Neutrophil (primary cell): ENCODE measurements around the gene SLC5A1.

Experiments
- H3K27ac ChIP-seq: fragments of 200-600 bp; sonication (generic); 2 replicates; pipeline ENCODE4 v1.5.1; 2016; ENCODE audit warnings: mild to moderate bottlenecking, moderate library complexity
- H3K27me3 ChIP-seq: fragments of 200-600 bp; sonication (generic); 2 replicates; pipeline ENCODE4 v1.6.0; 2016; ENCODE audit warnings: mild to moderate bottlenecking
- H3K36me3 ChIP-seq: fragments of 200-600 bp; sonication (generic); 2 replicates; pipeline ENCODE4 v1.5.1; 2017
- H3K4me1 ChIP-seq, 2 experiments: fragments of 200-600 bp in 1 of 2; sonication (generic) in 1 of 2; 1 replicate in 1 of 2; 2 replicates in 1 of 2; pipeline versions ENCODE4 v1.5.1 to v1.6.1; 2013 to 2016; ENCODE audit warnings: low read depth in 1 of 2, low read length in 1 of 2, mild to moderate bottlenecking in 1 of 2, moderate library complexity in 1 of 2; ENCODE audit not compliant: control insufficient read depth in 1 of 2, insufficient read depth in 1 of 2
- H3K4me3 ChIP-seq, 2 experiments: fragments of 200-600 bp in 1 of 2; sonication (generic) in 1 of 2; 1 replicate in 1 of 2; 2 replicates in 1 of 2; pipeline ENCODE4 v1.5.1; 2013 to 2016; ENCODE audit warnings: low read depth in 1 of 2, low read length in 1 of 2, mild to moderate bottlenecking in 1 of 2, moderate library complexity in 1 of 2
- H3K9me3 ChIP-seq: fragments of 200-600 bp; sonication (generic); 2 replicates; pipeline ENCODE4 v1.5.1; 2016
- CTCF ChIP-seq: fragments of 200-600 bp; sonication (generic); IDR thresholded peaks from 2 replicates; pipeline ENCODE4 v1.5.1; 2016; ENCODE audit warnings: antibody characterized with exemption

SLC5A1 gene

GRCh38 chr22:32059426-32059825, 16.4 kb downstream of the SLC5A1 start:
- Histone ChIP-seq H3K9me3 (no peaks in the 10 kb centered on the region), H3K27ac (no peak overlapping the region), H3K4me3 (no peak overlapping the region), H3K27me3 (peaks cover 56% of the 10 kb centered on the region), H3K36me3 (no peaks in the 10 kb centered on the region), H3K4me1 (no peaks in the 10 kb centered on the region)
- no peak for TF ChIP-seq CTCF

- H3K4me3 ChIP-seq = no peak overlapping the region
- no peaks in the 10 kb centered on the region for H3K9me3 ChIP-seq
- H3K4me1 ChIP-seq = no peaks in the 10 kb centered on the region
- peaks cover 73% of the 10 kb centered on the region for H3K27me3 ChIP-seq
- no peaks in the 10 kb centered on the region for H3K36me3 ChIP-seq
- no peak for TF ChIP-seq CTCF
- H3K27ac ChIP-seq = no peak overlapping the region
Measured at GRCh38 chr22:32063701-32064100, 20.6 kb downstream of the SLC5A1 start.

- Histone ChIP-seq H3K27me3 (peaks cover 65% of the 10 kb centered on the region), H3K9me3 (no peaks in the 10 kb centered on the region), H3K4me3 (no peak overlapping the region), H3K27ac (no peak overlapping the region), H3K36me3 (no peaks in the 10 kb centered on the region), H3K4me1 (no peaks in the 10 kb centered on the region)
- TF ChIP-seq CTCF = no peak
Measured at GRCh38 chr22:32066820-32067219, 23.8 kb downstream of the SLC5A1 start.

DNA sequence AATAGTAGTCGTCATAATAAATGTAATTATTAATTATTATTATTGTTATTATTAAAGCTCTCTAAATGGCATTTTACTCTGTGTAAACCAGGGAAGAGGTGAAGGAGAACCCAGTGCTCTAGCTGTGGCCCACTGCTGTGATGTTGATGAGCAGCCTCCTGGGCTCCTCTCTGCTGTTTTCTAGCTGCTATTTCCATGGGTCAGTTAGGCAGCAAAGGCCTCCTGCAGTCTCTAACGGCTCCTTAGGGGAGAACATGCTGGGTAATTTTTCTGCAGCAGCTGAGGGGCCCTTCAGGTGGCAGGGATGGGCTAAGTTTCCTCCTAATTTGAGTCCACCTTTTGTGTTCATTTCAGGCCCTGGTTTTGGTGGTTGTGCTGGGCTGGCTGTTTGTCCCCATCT, 24.6 kb downstream of the SLC5A1 start:
- H3K36me3 ChIP-seq = no peaks in the 10 kb centered on the region
- H3K27me3 ChIP-seq = peaks cover 66% of the 10 kb centered on the region
- H3K4me1 ChIP-seq = no peaks in the 10 kb centered on the region
- no peaks in the 10 kb centered on the region for H3K9me3 ChIP-seq
- H3K4me3 ChIP-seq = no peak overlapping the region
- TF ChIP-seq CTCF = no peak
- no peak overlapping the region for H3K27ac ChIP-seq

GRCh38 chr22:32069579-32070372, 26.7 kb downstream of the SLC5A1 start:
- Histone ChIP-seq H3K9me3 (no peaks in the 10 kb centered on the region), H3K4me1 (no peaks in the 10 kb centered on the region), H3K36me3 (no peaks in the 10 kb centered on the region), H3K27ac (no peak overlapping the region), H3K4me3 (no peak overlapping the region), H3K27me3 (peaks cover 66% of the 10 kb centered on the region)
- no peak for TF ChIP-seq CTCF
